ENCODE results near the gene CENPB. TPM values are rescaled to one million over a fixed set of nuclear protein-coding genes. Genes with fewer than 3 reads are reported as not detected.
"Not testable (repeated sequence)": the region's sequence is repeated elsewhere in the genome, so short reads cannot be mapped to it uniquely, and the experiment has no call there.

CENPB gene
- 86.0 and 88.2 TPM in 2 replicates for total RNA-seq
- 78.8 TPM for polyA plus RNA-seq (2012)

DNA sequence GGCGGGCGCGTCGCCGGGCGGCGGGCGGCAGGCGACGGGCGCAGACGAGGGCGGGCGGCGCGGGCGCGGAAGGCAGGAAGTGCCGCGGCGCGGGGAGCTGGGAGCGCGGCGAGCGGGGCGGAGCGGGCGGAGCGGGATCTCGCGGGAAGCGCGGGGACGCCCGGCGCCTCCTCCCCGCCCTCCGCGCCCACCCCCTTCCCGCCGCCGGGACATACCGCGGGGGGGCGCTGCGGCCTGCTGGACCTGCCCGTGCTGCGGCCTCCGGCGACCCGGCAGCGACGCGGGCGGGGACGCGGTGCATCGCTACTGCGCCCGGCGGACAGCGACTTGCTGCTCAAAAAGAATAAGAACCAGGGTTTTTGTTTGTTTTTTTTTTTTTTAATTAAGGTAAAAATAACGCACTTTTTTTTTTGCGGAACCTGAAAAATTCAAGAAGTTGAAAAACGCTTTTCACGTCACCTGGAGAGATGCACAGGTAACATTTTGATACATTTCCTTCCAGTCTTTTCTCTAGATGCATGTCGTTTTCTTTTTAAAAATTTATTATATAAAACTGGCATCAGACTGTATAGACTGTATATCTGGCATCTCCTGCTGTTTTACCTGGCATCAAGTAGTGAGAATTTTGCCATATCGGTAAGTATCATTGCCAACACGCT, at the start of gene CENPB:
TSS of gene CENPB (minus strand) at position 76 of the 659 bp plus-strand sequence. CDS start 257 bp downstream, outside the sequence.
- peak; percentile 86 for DNase-seq (ENCODE audit: low read depth)

DNA sequence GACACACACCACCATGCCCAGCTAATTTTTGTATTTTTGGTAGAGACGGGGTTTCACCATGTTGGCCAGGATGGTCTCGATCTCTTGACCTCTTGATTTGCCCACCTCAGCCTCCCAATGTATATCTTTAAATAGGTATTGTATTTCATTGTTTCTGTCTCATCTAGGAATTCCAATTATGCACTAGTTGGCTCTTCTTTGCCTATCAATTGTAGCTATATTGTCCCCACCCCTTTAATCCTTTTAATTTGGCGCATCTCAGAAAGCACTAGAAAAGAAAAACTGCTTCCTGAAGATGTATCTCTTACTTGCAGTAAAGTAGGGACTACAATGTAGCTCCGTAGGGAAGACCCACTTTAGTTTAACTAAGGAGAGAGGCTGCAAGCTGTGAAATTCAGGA, 49.6 kb upstream of the CENPB start:
- DNase-seq (ENCODE audit: low read depth), result no peak

- DNase-seq (ENCODE audit: low read depth), result not testable (repeated sequence)
These were observed 43.4 kb upstream of the CENPB start for GRCh38 chr20:3829891-3830290.

GRCh38 chr20:3828798-3829197, 42.3 kb upstream of the CENPB start:
- DNase-seq (ENCODE audit: low read depth), result no peak

GRCh38 chr20:3826420-3826819, 39.9 kb upstream of the CENPB start:
- no peak for DNase-seq (ENCODE audit: low read depth)

GRCh38 chr20:3825526-3825925, 39.0 kb upstream of the CENPB start:
- DNase-seq (ENCODE audit: low read depth), result no peak

GRCh38 chr20:3823881-3824280, 37.3 kb upstream of the CENPB start:
- DNase-seq (ENCODE audit: low read depth), result no peak

- DNase-seq (ENCODE audit: low read depth), result no peak
These were observed 35.5 kb upstream of the CENPB start for GRCh38 chr20:3821996-3822395.

- DNase-seq (ENCODE audit: low read depth), result peak; percentile 57
These were observed 34.6 kb upstream of the CENPB start for GRCh38 chr20:3820901-3821727.

- peak; percentile 97 for DNase-seq (ENCODE audit: low read depth)
These were observed 33.7 kb upstream of the CENPB start, which contains the start of gene AP5S1 for GRCh38 chr20:3820048-3820900. AP5S1 (plus strand) TSS chr20:3820547; CDS start chr20:3822118, 1,571 bp downstream.

- DNase-seq (ENCODE audit: low read depth), result no peak
These were observed 33.0 kb upstream of the CENPB start for GRCh38 chr20:3819411-3820047.

- DNase-seq (ENCODE audit: low read depth), result peak; percentile 96
These were observed 31.9 kb upstream of the CENPB start for GRCh38 chr20:3818155-3819151.

GRCh38 chr20:3815703-3816315, 29.3 kb upstream of the CENPB start:
- DNase-seq (ENCODE audit: low read depth), result no peak

DNA sequence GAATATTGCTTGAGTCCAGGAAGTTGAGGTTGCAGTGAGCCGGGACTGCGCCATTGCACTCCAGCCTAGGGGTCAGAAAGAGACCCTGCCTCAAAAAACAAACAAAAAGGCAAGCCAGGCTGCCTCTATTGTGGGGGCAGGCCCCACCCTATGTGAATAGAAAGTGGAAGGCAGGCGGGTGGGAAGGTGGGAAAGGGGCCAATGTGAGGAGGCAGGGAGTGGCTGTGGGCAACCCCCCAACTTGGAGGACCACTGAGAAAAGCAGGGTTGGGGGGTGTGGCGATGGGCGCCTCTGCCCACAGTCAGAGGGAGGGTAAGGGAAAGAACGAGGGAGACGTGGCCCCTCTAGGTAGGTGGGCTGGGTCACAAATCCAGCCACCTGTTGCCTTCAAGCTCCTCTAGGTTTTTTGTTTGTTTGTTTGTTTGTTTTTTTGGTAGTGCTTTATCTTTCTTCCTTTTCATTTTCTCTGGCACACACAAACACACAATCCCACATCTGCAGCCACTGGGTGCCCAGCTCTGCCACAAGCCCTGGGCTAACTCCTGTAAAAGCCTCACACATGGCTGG, 28.5 kb upstream of the CENPB start:
- DNase-seq (ENCODE audit: low read depth), result no peak

DNA sequence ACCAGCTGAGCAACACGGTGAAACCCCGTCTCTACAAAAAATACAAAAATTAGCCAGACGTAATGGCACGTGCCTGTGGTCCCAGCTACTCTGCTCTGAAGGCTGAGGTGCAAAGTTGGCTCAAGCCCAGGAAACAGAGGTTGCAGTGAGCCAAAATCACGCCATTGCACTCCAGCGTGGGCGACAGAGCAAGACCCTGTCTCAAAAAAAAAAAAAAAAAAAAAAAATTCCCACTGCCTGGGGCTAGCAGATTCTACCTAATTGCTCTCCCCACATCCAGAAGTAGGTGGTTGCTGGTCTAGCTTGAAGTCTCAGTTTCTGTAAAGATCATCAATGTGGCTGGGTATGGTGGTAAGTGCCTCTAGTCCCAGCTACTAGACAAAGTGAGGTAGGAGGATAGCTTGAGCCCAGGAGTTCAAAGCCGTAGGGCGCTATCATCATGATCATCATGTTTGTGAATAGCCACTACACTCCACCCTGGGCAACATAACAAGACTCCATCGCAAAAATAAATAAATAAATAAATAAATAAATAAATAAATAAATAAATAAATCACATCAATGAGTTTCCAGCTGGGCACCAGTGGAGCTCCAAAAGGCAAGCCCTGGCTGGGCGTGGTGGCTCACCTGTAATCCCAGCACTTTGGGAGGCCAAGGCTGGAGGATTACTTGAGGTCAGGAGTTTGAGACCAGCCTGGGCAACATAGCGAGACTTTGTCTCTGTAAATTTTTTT, 27.5 kb upstream of the CENPB start:
- DNase-seq (ENCODE audit: low read depth), result no peak

- no peak for DNase-seq (ENCODE audit: low read depth)
These were observed 26.7 kb upstream of the CENPB start for GRCh38 chr20:3812975-3813847.

- DNase-seq (ENCODE audit: low read depth), result no peak
These were observed 25.7 kb upstream of the CENPB start for GRCh38 chr20:3812259-3812681.
